SW 1271 (cell line): Measurements from ENCODE around the gene ARHGAP21.

ENCODE experiments used
- DNase-seq, 2 experiments: peaks; one replicate each; lab custom pipeline; 2025; lab: John Stamatoyannopoulos, UW

The ARHGAP21 gene

DNA sequence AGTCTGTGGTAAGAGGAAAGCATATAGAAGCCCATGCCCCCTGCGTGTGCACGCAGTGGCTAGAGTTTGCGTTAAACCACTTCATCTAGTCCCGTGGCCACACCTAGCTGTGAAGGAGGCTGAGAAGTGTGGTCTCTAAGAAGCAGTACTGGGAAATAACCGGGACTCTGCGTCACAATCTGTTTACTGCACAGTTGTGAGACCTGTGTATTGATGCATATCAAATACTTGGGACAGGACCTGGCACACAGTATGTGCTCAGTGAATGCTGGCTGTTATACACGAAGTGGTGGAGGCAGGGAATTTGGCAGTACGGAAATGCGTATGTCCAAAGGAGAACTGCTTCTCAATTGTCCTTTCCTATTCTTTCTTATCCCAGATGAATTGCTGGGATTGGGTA is 149.5 kb downstream of the ARHGAP21 start:
- DNase-seq: no peak

DNA sequence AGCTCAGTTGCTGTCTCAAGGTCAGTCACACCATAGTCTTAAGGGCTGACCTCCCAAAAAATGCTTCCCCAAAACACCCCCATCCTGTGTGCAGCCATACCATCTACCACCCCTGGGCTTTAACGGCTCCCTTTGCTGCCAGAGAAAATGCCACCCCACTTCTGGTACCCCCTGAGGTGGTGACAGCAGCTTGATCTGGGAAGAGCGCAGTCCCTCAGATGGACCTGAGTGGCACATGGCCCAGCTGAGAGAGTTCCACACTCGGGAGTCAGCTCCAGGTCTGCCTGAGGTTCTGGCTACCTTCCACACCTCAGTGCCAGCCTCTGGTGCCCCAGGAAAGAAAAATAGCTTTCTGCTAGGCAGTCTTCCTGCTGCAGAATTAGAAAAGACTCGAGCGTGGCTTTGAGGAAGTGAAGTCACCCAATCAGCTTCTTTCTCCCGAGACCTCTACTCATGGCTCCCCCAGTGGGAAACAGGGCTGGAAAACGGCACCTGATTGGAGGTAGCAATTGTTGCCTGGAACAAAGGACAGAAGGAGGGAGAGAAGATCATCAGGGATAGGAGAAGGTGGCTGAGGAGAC is 151.7 kb downstream of the ARHGAP21 start:
- no peak for DNase-seq

DNA sequence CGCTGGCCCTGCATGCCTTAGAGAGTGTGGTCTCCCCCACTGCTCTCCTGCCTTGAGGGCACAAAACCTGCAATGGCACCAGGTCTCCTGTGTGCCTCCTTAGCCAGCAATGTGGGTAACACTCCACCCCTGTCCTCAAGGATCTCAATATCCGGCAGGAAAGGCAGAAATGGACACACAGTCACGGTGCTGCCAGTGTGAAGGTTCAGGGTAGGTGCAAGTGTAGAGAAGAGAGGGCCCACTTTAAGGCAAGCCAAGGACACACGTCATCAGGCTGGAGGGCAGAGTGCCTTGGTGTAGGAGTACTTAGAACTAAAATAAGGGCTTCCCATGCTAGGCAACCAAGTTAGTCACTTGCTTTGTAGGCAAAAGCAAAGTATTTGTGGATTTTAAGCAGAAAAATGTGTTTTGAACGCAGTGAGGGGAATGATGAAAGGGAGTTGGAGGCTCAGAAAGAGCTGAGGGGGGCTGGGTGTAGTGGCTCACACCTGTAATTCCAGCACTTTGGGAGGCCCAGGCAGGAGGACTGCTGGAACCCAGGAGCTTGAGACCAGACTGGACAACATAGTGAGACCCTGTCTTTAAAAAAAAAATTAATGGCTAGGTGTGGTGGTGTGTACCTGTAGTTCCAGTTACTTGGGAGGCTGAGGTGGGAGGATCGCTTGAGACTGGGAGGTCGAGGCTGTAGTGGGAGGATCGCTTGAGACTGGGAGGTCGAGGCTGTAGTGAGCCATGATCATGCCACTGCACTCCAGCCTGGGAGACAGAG is 152.8 kb downstream of the ARHGAP21 start:
- no peak for DNase-seq

DNA sequence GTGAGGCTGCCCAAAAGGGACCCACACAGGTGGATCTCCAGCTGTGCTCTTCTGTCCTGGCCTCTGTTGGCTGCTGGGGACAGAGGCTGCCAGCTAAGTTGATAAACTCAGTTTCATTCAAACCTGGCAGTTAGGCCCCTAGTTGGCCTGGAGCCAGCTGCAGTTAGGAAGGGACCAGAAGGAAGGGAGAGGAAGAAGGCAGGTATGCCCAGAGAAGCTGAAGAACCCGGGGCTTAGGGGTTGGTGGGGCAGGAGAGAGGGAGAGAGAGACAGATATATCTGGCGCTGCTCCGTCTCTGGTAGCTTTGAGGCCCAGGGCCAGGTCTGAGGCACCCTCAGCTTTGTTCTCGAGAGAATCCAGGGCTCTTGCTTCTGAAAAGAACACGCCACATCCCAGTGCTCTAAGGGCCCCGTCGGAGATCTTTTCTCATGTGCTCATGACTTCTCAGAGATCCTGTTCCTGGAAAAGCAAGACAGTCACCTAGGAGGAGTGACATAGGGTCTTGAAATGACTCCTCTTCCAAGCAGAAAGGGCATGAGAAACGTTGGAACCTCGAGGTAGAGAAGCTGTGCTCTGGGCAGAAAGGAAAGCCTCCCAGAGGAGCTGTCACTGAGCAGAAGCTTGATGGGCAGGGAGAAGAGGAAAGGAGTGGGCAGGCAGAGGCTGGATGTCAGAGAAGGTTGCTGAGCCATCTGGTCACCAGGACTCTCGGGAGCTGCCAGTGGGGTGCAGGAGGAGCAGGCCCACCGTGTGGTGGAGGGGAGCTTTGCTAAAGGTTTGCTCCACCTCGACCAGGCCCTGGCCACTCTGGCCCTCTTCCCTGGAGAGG is 153.6 kb downstream of the ARHGAP21 start:
- no peak for DNase-seq

DNA sequence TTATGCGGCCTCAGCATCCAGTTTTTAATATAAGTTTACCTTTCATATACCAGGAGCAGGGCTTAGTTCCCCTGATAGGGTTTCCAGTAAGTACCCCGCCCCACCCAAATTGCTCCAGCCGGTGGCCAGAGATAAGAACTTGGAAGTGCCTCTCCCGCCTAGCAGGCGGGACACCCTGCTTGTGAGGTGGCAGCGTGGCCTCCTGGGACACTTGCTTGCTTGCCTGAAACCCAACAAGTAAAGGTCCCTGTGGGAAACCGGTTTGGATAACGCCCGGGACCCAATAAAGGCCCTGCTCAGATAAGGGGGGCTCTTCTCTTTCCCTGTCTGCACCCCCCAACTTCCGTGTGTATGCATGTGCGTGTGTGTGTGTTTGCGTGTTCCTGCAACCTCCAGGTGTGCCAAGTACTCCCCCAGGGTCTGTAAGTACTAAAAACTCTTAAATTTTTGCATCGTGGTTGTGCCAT is 154.3 kb downstream of the ARHGAP21 start:
- DNase-seq: no peak

DNA sequence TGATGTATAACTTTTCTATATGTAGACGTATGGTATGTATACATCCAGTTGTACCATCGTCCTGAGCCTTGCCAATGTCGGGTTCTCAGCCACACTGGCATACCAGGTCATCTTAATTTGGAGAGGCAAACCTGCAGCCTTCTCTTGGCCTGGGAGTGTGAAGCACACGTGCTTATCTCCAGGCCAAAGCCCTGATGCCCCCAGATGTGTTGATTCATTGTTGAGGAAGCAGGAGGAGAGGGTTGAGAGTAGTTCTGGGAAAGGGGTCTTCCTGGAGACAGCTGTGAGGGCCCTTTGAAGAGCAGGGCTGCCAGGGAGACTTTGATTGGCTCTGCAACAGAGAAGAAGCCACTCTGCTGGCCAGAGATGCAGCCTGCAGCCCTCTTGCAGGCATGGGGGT is 155.6 kb downstream of the ARHGAP21 start:
- no peak for DNase-seq

DNA sequence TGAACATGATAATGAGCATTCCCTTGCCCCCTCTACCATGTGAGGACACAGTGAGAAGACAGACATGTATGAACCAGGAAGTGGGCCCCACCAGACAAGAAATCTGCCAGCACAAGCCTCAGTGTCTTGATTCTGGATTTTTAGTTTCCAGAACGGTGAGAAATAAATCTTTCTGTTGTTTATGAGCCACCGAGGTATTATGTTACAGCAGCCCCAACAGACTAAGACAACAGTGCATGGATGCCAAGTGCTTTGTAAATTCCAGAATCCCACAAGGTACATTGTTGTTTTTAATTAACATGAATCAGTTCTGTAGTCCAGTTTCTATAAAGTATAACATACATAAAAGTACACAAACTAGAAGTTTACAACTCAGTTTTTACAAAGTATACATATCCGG is 162.2 kb downstream of the ARHGAP21 start:
- DNase-seq: no peak

DNA sequence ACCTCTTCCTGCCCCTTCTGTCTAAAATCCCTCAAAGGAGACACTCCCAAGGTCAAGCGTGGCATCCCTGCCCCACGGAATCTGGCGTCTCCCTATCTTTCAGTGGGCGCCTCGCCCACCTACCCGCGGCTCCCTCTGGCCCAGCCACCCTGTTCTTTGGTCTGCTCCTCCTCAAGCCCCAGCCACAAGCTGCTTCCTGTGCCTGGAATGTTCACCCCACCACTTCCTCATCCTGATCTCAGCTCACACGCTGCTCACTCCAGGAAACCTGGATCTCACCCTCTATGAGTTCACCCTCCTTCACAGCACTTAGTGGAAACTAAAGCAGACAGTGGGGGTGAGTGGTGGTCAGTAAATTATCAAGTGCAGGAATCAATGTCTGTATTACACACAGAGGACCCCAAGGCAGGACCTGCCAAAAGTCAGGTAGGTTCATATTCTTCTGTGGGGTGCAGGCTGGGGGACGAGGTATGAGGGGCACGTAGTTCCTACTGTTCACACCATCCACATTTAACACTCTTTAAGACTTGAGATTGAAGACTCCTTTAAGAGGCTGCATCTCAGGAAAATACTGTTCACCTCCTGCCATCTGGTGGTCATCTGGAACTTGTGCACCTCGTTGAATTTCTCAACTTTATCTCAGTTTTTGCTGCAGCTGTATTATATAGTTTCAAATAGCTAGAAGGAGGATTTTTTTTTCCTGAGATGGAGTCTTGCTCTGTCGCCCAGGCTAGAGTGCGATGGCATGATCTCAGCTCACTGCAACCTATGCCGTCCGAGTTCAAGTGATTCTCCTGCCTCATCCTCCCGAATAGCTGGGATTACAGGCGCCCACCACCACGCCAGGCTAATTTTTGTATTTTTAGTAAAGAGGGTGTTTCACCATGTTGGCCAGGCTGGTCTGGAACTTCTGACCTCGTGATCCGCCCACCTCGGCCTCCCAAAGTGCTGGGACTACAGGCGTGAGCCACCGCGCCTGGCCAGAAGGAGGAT is 166.6 kb downstream of the ARHGAP21 start:
- DNase-seq: peak; percentile 15 to 58

DNA sequence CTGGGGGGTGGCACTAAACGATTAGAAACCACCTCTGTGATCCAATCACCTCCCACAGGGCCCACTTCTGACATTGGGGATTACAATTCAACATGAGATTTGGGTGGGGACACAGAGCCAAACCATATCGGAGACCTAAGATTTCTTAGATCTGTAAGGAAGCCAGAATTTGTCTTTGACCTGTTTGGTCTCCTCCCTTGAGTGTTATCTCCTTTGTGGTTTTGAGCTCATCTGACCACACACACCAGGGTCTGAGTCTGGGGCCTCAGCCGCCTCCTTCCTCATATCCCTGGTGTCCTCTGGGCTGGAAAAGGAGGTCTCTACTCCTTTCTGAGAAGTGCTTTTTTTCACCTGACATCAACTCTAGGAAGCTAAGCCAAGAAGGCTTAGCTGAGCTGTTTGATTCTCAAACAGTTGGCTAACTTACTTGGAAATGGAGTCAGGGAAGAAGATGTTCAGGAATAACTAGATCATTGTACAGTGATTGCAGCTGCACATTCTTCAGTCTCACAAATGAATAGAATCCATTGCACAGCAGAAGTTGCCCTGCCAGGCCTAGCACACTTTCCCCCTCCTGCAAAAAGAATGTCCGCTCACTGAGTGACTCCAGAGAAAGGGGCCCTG is 167.4 kb downstream of the ARHGAP21 start:
- DNase-seq: no peak

DNA sequence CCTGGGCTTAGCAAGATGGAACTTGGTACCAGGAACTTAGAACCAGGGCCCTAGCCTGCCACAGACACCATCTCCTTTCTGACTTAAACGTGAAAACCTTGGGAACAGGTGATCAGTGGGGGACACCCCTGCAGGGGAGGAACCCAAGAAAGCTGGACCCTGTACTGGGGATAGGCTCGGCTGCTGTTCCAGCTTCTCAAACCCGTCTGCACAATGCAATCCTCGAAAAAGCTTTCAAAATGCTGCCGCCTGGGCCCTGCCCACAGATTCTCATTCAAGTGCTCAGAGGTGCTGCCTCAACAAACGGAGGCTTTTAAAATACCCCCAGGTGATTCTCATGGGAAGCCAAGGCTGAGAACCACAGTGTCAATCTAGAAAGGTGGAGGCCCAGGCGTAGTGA is 169.7 kb downstream of the ARHGAP21 start:
- DNase-seq: no peak

DNA sequence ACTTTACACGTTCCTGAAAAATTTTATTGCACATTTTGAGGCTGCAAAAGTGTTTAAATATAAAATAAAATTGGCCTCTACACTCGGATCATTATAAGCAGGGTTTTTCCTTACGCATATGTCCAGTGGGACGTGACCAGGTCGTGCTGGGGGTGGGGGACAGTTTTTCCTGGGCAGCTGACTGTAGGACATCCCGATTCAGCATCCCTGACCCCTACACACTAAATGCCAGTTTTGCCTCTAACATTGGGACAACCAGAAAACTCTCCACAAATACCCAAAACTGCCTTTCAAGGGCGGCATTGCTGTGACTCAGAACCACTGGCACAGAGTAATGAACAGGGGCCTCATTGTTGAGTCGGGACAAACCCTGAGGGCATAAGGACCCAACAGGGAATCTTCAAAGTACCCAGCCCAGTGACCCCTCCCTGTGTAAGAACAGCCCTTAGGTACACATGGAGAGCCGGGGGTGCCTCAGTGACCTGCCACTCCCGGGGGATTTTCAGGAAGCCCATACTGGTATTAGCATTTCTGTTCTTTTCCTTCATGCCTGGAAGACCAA is 170.6 kb downstream of the ARHGAP21 start:
- DNase-seq: no peak

DNA sequence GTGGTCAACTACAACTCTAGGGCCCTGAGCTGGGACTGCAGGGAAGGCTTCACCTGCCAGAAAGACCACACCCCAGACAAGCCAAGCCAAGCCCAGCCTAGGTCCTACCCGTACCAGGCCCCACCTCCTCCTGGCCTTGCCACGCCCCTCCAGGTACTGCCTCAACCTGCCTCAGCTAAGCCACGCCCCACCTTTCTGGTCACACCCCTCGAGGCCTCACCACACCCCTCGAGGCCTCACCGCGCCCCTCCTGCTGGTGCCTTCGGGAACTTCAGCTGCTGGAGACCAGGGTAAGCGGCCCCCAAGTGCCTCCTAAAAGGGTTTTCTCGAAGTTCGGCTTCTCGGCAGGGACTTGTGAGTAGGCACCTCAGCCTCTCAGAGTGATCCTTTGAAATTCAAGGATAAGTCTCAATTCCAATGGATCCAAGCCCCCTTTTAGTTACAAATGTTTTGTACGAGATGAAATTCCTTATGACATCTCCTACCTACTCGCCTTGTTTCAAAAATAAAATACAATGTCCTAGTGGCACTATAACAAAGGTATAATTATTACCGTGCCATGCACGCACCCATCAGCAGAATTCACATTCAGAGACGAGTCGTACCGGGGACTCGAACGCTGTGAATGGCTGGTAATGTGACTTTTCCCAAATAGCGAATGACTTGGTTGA is 171.2 kb downstream of the ARHGAP21 start:
- DNase-seq: no peak

DNA sequence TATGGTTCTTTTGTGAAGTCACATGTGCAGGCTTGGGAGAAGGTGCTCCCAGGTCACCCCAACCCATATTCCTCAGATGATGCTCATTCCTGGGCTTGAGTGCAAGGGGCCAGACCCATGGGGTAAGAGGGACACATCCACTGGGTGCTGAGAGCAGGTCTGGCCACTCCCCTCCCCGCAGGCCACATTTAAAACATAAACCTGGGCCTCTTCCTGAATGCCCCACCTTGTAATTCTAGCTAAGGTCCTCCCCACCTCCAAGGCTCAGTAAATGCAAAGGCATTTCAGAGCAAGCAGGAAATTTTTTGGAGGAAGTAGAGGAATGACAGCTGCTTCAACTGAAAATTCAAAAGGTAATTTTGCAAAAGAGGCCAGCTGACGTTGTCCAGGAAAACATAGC is 172.5 kb downstream of the ARHGAP21 start:
- DNase-seq: no peak

DNA sequence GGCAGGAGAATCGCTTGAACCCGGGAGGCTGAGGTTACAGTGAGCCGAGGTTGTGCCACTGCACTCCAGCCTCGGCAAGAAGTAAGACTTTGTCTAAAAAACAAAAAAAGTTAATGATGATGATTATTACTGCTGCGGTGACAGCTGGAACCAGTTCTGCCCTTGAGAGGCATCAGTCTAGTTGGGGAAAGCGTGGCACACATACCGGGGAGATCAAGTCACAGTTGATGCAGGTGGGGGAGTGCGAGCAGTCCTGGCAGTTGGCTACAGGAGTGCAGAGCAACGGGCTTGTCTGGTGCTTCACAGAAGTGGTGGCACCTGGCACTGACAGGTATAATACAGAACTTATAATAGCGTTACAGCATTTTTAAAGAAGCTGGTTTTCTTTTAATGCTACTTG is 173.0 kb downstream of the ARHGAP21 start:
- DNase-seq: no peak

DNA sequence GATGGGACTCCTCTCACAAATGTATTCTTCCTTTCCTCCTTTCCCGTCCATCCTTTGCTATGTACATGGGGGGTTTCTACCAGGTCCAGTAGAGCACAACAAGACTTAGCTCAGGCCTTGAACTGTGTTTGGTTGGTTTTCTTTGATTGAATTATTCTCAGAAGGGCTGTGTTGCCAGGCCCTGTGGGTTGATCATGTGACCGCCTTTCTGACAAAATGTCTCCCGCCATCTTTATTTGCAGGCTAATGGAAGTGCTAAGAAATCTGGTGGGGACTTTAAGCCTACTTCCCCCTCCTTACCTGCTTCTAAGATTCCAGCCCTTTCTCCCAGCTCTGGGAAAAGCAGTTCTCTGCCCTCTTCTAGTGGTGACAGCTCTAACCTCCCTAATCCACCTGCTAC is 178.1 kb downstream of the ARHGAP21 start:
- DNase-seq: no peak

DNA sequence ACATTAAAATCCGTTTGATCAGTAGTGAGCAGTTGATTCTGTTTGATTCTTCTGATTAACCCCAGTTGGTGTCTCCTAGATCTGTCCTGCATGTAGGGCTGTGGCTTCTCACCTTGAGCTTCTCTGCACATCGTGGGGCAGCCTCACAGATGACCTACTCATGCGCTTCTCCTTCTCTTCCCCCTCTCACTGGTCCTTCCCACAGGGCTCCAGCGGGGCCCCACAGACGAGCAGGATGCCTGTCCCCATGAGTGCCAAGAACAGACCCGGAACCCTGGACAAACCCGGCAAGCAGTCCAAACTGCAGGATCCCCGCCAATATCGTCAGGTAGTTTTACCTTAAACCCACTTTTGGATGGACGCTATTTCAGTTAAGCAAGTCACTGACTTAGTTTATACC is 178.9 kb downstream of the ARHGAP21 start:
- DNase-seq: no peak

DNA sequence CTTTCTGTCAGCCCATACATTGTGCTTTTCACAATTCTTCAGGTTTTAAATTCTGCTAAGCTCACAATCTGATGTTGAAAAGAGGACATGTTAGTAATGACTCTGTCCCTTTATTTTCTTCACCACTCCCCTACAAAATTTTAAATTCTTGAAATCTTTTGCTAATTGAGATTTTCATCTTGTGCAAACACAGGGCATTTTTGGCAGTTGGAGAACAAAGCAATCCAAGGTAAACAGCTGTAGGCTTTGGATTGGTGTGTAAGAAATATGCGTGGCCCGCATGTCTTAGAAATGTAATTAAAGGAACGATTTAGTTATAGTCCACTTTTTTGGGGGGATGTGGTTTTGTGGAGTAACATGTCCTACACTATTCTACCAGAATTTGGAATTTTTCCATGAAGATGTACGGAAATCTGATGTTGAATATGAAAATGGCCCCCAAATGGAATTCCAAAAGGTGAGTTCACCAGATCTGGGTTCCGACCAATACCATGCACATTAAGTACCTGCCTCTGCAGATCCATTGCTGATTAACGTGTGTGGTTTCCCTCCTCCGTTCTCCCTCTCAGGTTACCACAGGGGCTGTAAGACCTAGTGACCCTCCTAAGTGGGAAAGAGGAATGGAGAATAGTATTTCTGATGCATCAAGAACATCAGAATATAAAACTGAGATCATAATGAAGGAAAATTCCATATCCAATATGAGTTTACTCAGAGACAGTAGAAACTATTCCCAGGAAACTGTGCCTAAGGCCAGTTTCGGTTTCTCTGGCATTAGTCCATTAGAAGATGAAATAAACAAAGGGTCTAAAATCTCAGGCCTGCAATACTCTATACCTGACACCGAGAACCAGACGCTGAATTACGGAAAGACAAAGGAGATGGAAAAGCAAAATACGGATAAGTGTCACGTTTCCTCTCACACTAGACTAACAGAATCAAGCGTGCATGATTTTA is 181.1 kb downstream of the ARHGAP21 start:
- no peak for DNase-seq

DNA sequence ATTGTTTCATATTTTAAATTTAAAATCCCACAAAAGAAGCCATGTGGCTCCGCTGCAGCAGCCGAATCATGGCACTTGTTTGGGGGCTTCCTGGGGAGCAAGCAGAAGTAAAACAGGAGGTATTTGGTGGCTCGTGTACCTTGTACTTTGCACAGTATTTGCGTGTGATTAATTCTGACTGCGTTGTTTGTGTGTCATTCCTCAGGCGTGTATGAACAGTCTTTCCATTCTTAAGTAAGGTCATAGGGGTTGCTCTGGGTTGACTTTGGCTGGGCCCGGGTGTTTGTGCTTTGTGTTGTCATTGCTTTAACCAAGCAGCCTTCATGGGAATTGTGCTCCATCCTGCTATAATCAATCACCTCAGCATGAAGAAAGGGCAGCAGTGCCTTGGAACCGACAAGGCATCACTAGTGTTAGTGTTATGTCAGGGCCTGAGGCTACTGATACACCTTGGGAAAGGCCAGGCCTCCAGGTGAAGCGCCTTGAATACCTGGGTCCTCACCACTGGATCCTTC is 182.4 kb downstream of the ARHGAP21 start:
- no peak for DNase-seq

DNA sequence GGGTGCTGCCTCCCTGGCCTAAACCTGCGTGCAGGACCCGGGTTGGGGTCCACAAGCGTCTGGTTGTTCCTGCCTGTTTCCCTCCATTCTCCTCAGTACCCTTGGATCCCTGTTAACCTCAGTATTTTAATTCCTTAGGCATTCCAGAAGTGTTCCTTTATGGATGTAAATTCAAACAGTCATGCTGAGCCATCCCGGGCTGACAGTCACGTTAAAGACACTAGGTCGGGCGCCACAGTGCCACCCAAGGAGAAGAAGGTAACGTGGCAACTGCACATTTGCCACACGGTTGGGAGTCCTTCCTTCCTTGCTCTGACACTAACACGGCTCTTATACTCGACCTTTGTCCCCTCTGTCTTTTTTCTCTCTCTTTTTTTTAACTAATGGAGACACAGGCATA is 187.1 kb downstream of the ARHGAP21 start:
- no peak for DNase-seq
